A549 (cell line): ENCODE results near the gene MRPL19. TPM values are rescaled to one million over a fixed set of nuclear protein-coding genes. Genes with fewer than 3 reads are reported as not detected.

ENCODE experiments used
- ATAC-seq, 2 experiments: fragments of 200-7000 bp in 1 of 2; fragments of >200 bp in 1 of 2; cut with Nextera tagmentation in 1 of 2; cut with Tn5 transposase in 1 of 2; 3 replicates each; pipeline versions ENCODE4 v1.8.0 to v1.9.1; 2018 to 2020; ENCODE audit warnings: mild to moderate bottlenecking in 1 of 2, moderate library complexity in 1 of 2
- CTCF ChIA-PET: fragments of 300-600 bp; sonication (Branson Sonifier 250); formaldehyde crosslinking; extraction: SDS; loops from one replicate; lab custom pipeline; 2021; ENCODE audit warnings: antibody characterized with exemption, inconsistent platforms; lab: Yijun Ruan, JAX
- POLR2A ChIA-PET: fragments of 350-600 bp; formaldehyde crosslinking; extraction: SDS; loops from one replicate; lab custom pipeline; 2021; ENCODE audit warnings: antibody characterized with exemption, inconsistent platforms; lab: Yijun Ruan, JAX
- DNase-seq, 2 experiments: peaks; one replicate each; pipeline versions ENCODE4 v3.0.0 to v3.0.0-alpha.2; 2011 to 2016; ENCODE audit warnings: low read depth in 1 of 2, low spot score in 1 of 2
- FAIRE-seq: peaks from 2 replicates; lab custom pipeline; 2011; peaks lifted over from hg19 to GRCh38; lab: Jason Lieb, UNC
- H3K27ac ChIP-seq, 2 experiments: fragments of >200 bp; sonication (Bioruptor Twin); formaldehyde crosslinking; 3 replicates each; pipeline ENCODE4 v1.5.1; 2016 to 2017
- H3K4me1 ChIP-seq: fragments of >200 bp; sonication (Bioruptor Twin); formaldehyde crosslinking; 3 replicates; pipeline ENCODE4 v1.6.1; 2016
- H3K4me2 ChIP-seq: fragments of >200 bp; sonication (Bioruptor Twin); formaldehyde crosslinking; 3 replicates; pipeline ENCODE4 v1.6.1; 2016
- H3K4me3 ChIP-seq: fragments of >200 bp; sonication (Bioruptor Twin); formaldehyde crosslinking; 3 replicates; pipeline ENCODE4 v1.5.1; 2016
- H3K9me3 ChIP-seq: fragments of >200 bp; sonication (Bioruptor Twin); formaldehyde crosslinking; 3 replicates; pipeline ENCODE4 v1.6.1; 2016
- BHLHE40 ChIP-seq: IDR thresholded peaks from 2 replicates; pipeline ENCODE4 v1.6.1; 2012; ENCODE audit warnings: low read depth, low read length, inconsistent platforms
- CBX2 ChIP-seq: fragments of 200-600 bp; sonication (generic); IDR thresholded peaks from 2 replicates; pipeline ENCODE4 v1.6.1; 2016; ENCODE audit warnings: low read depth, mild to moderate bottlenecking, borderline replicate concordance
- CEBPB ChIP-seq, 2 experiments: fragments of >200 bp in 1 of 2; sonication (Bioruptor Twin) in 1 of 2; formaldehyde crosslinking in 1 of 2; IDR thresholded peaks; 2 replicates each; pipeline ENCODE4 v1.6.1; 2012 to 2016
- EP300 ChIP-seq, 2 experiments: fragments of >200 bp; sonication (Bioruptor Twin); formaldehyde crosslinking; IDR thresholded peaks; 2 replicates in 1 of 2; 3 replicates in 1 of 2; pipeline ENCODE4 v1.6.1; 2016 to 2017
- HDAC2 ChIP-seq: fragments of 200-600 bp; sonication (generic); IDR thresholded peaks from 2 replicates; pipeline ENCODE4 v1.6.1; 2016
- HOXA7 ChIP-seq: fragments of 250-450 bp; sonication (Bioruptor Pico); IDR thresholded peaks from 2 replicates; pipeline ENCODE4 v1.5.0; 2020; ENCODE audit warnings: mild to moderate bottlenecking, moderate library complexity
- HOXB5 ChIP-seq: fragments of 250-450 bp; sonication (Bioruptor Pico); IDR thresholded peaks from 2 replicates; pipeline ENCODE4 v1.5.0; 2020; ENCODE audit warnings: mild to moderate bottlenecking, moderate library complexity
- JUNB ChIP-seq: fragments of >200 bp; sonication (Bioruptor Twin); formaldehyde crosslinking; IDR thresholded peaks from 2 replicates; pipeline ENCODE4 v1.6.1; 2016
- KDM5A ChIP-seq: fragments of 200-600 bp; sonication (generic); IDR thresholded peaks from 2 replicates; pipeline ENCODE4 v1.6.1; 2016; ENCODE audit warnings: antibody characterized with exemption, mild to moderate bottlenecking
- RAD21 ChIP-seq, 2 experiments: fragments of >200 bp in 1 of 2; sonication (Bioruptor Twin) in 1 of 2; formaldehyde crosslinking in 1 of 2; IDR thresholded peaks in 1 of 2; conservative IDR thresholded peaks in 1 of 2; 2 replicates in 1 of 2; 3 replicates in 1 of 2; pipeline ENCODE4 v1.6.1; 2012 to 2018; ENCODE audit warnings: inconsistent platforms in 1 of 2
- RCOR1 ChIP-seq: fragments of 150-350 bp; IDR thresholded peaks from 2 replicates; pipeline ENCODE4 v1.6.1; 2014; ENCODE audit warnings: antibody characterized with exemption, low read length, low read depth
- SMC3 ChIP-seq: fragments of >200 bp; sonication (Bioruptor Twin); formaldehyde crosslinking; IDR thresholded peaks from 3 replicates; pipeline ENCODE4 v1.6.1; 2018; ENCODE audit warnings: inconsistent platforms
- ZC3H11A ChIP-seq: fragments of 450-650 bp; IDR thresholded peaks from 2 replicates; pipeline ENCODE4 v1.6.1; 2014; ENCODE audit warnings: antibody characterized with exemption, mild to moderate bottlenecking
- ZFP36 ChIP-seq: fragments of 450-650 bp; IDR thresholded peaks from 2 replicates; pipeline ENCODE4 v1.6.1; 2014; ENCODE audit warnings: borderline replicate concordance; ENCODE audit not compliant: partially characterized antibody
- WGBS: methylation state at CpG from one replicate; pipeline ENCODE4 v1.1.6; 2017; ENCODE audit errors: missing lambda C conversion rate; 5-methylcytosine and 5-hydroxymethylcytosine counted together
- polyA plus RNA-seq, 4 experiments: library from polyadenylated mRNA; depleted of rRNA in 3 of 4; stranded (reverse); fragments of >200 nt; fragmentation: RNase III in 1 of 4; extraction: RNeasy Plus Mini Kit Qiagen cat#74134 plus additional on column Dnase treatment in 1 of 4; gene quantifications; 2 replicates in 3 of 4; 3 replicates in 1 of 4; pipeline ENCODE4 v1.2.3, GENCODE V29; 2011 to 2017
- TF ChIP-seq, protein P1 (sequence below): fragments of >200 bp; sonication (Bioruptor Twin); formaldehyde crosslinking; IDR thresholded peaks from 2 replicates; pipeline ENCODE4 v1.6.1; 2016
- TF ChIP-seq, protein P2 (sequence below): fragments of >200 bp; sonication (Bioruptor Twin); formaldehyde crosslinking; IDR thresholded peaks from 3 replicates; pipeline ENCODE4 v1.5.1; 2016
- TF ChIP-seq, protein P3 (sequence below): fragments of 250-450 bp; sonication (Bioruptor Pico); IDR thresholded peaks from 2 replicates; pipeline ENCODE4 v1.5.0; 2020; ENCODE audit warnings: low read depth, mild to moderate bottlenecking, moderate library complexity
- TF ChIP-seq, protein P4 (sequence below): fragments of 200-600 bp; sonication (generic); IDR thresholded peaks from 2 replicates; pipeline ENCODE4 v1.6.1; 2016; ENCODE audit warnings: antibody characterized with exemption, mild to moderate bottlenecking, moderate library complexity

The MRPL19 gene
- polyA plus RNA-seq, 2 of the 4 experiments (the other 2 are of a cell fraction), result 70.5 to 147 TPM

DNA sequence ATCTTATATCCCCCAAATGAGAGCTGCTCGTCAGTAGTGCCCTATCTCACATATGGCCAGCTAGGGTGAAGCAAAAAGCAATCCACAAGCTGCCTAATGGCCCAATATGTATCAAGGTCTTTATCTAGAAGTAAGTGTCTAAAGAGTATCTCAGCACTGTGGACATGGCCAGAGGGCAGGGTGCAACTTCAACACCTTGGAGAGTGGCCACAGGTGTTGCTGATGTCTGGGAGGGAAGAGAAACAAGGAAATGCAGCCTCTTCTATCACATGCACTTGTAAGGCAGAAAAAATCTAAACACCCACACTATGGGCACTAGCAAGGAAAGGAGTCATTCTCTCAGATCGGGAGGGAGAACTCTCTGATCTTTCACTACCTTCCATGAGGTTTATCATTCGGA lies 23.7 kb upstream of the MRPL19 start:
- ATAC-seq (peak in 1 of 2 experiments; percentile 36; a peak in 1 of 6 replicates), DNase-seq (no peak)

DNA sequence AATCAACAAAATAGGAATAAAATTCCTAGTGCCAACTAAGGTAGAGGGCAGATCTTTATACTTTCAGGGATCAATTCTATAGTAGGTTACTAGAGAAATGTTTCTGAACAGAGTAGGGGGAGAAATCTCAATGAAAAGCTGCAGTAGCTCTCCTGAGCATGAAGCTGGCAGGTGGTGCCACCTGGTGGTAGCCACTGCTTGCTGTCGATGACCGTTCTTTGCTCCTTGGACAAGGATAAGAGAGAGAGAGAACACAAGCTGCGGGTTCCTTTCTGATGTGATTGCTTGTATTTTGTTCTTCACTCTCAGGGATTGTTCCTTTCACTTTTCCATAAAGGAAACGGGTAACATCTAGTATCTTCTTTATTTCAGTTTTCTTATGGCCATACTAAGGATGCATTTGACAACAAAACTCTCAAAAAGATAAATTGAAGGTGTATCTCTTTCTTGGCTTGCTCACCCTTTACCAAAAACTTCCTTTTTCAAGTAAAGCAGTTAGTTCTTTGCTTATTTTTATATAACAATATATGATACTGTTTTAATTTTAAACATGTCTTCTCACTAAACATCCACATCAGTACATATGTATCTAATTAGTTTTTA lies 18.6 kb upstream of the MRPL19 start:
- ATAC-seq, result peak; percentile 95 to 97
- H3K27ac ChIP-seq, result no peak overlapping the region
- ChIA-PET POLR2A (no interaction called here), CTCF (interaction anchor here (0.6 to 4.7 kb wide), 26 partner anchors 9 to 708 kb away, joined by 3 to 70 read pairs (median 4); partner anchors contain the start of gene MRPL19)
- H3K9me3 ChIP-seq, result no peaks in the 10 kb centered on the region
- H3K4me1 ChIP-seq, result no peaks in the 10 kb centered on the region
- H3K4me3 ChIP-seq, result no peak overlapping the region
- DNase-seq, result peak; percentile 80 to 82
- TF ChIP-seq, protein P1, sequence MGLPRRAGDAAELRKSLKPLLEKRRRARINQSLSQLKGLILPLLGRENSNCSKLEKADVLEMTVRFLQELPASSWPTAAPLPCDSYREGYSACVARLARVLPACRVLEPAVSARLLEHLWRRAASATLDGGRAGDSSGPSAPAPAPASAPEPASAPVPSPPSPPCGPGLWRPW, result no peak
- peak; percentile 90 for TF ChIP-seq SMC3
- peak; percentile 85 to 92 for TF ChIP-seq RAD21 (conservative IDR thresholded peaks at IDR 0.05 in 1 of 2, IDR thresholded peaks at IDR 0.05 in 1 of 2)
- TF ChIP-seq, protein P2, sequence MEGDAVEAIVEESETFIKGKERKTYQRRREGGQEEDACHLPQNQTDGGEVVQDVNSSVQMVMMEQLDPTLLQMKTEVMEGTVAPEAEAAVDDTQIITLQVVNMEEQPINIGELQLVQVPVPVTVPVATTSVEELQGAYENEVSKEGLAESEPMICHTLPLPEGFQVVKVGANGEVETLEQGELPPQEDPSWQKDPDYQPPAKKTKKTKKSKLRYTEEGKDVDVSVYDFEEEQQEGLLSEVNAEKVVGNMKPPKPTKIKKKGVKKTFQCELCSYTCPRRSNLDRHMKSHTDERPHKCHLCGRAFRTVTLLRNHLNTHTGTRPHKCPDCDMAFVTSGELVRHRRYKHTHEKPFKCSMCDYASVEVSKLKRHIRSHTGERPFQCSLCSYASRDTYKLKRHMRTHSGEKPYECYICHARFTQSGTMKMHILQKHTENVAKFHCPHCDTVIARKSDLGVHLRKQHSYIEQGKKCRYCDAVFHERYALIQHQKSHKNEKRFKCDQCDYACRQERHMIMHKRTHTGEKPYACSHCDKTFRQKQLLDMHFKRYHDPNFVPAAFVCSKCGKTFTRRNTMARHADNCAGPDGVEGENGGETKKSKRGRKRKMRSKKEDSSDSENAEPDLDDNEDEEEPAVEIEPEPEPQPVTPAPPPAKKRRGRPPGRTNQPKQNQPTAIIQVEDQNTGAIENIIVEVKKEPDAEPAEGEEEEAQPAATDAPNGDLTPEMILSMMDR, result peak; percentile 97
- H3K4me2 ChIP-seq, result no peak overlapping the region
- WGBS, result under 1% methylated on average over 4 of the region's 4 CpGs
- no peak for FAIRE-seq

More for the DNA sequence above, 23.7 kb upstream of the MRPL19 start:
- TF ChIP-seq BHLHE40 (no peak), CBX2 (no peak), CEBPB (IDR thresholded peaks at IDR 0.05) (no peak), ZFP36 (no peak), HDAC2 (no peak), HOXA7 (CRISPR knock-in tag) (no peak)
- TF ChIP-seq, protein P3, sequence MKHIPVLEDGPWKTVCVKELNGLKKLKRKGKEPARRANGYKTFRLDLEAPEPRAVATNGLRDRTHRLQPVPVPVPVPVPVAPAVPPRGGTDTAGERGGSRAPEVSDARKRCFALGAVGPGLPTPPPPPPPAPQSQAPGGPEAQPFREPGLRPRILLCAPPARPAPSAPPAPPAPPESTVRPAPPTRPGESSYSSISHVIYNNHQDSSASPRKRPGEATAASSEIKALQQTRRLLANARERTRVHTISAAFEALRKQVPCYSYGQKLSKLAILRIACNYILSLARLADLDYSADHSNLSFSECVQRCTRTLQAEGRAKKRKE (CRISPR knock-in tag), result no peak
- TF ChIP-seq, protein P4, sequence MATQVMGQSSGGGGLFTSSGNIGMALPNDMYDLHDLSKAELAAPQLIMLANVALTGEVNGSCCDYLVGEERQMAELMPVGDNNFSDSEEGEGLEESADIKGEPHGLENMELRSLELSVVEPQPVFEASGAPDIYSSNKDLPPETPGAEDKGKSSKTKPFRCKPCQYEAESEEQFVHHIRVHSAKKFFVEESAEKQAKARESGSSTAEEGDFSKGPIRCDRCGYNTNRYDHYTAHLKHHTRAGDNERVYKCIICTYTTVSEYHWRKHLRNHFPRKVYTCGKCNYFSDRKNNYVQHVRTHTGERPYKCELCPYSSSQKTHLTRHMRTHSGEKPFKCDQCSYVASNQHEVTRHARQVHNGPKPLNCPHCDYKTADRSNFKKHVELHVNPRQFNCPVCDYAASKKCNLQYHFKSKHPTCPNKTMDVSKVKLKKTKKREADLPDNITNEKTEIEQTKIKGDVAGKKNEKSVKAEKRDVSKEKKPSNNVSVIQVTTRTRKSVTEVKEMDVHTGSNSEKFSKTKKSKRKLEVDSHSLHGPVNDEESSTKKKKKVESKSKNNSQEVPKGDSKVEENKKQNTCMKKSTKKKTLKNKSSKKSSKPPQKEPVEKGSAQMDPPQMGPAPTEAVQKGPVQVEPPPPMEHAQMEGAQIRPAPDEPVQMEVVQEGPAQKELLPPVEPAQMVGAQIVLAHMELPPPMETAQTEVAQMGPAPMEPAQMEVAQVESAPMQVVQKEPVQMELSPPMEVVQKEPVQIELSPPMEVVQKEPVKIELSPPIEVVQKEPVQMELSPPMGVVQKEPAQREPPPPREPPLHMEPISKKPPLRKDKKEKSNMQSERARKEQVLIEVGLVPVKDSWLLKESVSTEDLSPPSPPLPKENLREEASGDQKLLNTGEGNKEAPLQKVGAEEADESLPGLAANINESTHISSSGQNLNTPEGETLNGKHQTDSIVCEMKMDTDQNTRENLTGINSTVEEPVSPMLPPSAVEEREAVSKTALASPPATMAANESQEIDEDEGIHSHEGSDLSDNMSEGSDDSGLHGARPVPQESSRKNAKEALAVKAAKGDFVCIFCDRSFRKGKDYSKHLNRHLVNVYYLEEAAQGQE, result peak; percentile 46; the same call in 1 of the 2 replicates
- TF ChIP-seq, all 56 proteins: peak for 1
- ChIA-PET CTCF (interaction anchor here (0.6 to 2.6 kb wide), 4 partner anchors 14 to 704 kb away, joined by 3 to 11 read pairs (median 6); no protein-coding TSS in a partner anchor), POLR2A (no interaction called here)
- whole genome bisulfite sequencing, result 49% methylated on average over 3 of the region's 3 CpGs
- Histone ChIP-seq H3K4me2 (no peak overlapping the region), H3K4me3 (no peak overlapping the region), H3K9me3 (no peaks in the 10 kb centered on the region), H3K27ac (no peak overlapping the region), H3K4me1 (no peaks in the 10 kb centered on the region)
- no peak for FAIRE-seq

DNA sequence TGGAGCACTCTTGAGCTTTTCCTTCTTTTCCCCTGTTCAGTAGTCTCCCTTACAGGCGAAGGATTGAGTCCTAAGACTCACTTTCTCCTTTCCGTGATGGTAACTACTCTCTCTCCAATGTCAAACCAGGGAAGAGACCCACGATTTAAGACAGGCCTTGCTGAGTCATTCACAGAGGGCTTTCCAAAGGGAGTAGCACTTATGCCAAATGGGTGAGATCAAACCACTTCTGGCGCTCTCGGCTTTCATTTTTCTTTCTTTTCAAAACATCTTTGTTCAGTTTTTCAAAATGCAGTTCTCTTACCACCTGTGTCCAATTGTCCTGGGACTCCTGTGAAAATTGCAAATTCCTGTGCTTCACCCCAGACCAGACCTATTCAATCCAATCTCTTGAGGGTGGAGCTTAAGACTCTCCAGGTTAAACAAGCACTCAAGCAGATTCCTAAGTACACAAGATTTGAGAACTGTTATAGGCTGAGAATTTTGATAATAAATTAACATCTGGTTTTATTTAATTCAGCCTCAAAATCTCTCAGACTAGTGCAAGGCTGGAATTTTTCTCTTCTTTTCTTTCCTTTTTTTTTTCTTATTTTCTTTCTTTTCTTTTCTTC lies 14.4 kb upstream of the MRPL19 start:
- H3K4me3 ChIP-seq, result no peak overlapping the region
- no peaks in the 10 kb centered on the region for H3K9me3 ChIP-seq
- POLR2A ChIA-PET, result no interaction called here
- ATAC-seq, result no peak
- no peak overlapping the region for H3K27ac ChIP-seq
- no peak for TF ChIP-seq RCOR1
- TF ChIP-seq JUNB, result no peak
- no peak for TF ChIP-seq ZC3H11A
- TF ChIP-seq HOXB5 (CRISPR knock-in tag), result no peak
- no peak for TF ChIP-seq EP300 (IDR thresholded peaks at IDR 0.05)
- TF ChIP-seq KDM5A, result no peak
- TF ChIP-seq, protein P3 (CRISPR knock-in tag), result no peak
- TF ChIP-seq SMC3, result no peak
- TF ChIP-seq, all 56 proteins: peak for 0
- DNase-seq (no peak), FAIRE-seq (no peak)
- no peak overlapping the region for H3K4me2 ChIP-seq
- no peaks in the 10 kb centered on the region for H3K4me1 ChIP-seq
- 71% methylated on average over 5 of the region's 5 CpGs for WGBS
- CTCF ChIA-PET, result interaction anchor here (0.9 to 4.7 kb wide), 8 partner anchors 6 to 168 kb away, joined by 3 to 70 read pairs (median 4); partner anchors contain the start of gene MRPL19
